ENCODE results near the gene SDF4. TPM values are rescaled to one million over a fixed set of nuclear protein-coding genes. Genes with fewer than 3 reads are reported as not detected.

Gene SDF4
- total and polyA plus RNA-seq, 11 donors: 102 to 212 (median 120) TPM

DNA sequence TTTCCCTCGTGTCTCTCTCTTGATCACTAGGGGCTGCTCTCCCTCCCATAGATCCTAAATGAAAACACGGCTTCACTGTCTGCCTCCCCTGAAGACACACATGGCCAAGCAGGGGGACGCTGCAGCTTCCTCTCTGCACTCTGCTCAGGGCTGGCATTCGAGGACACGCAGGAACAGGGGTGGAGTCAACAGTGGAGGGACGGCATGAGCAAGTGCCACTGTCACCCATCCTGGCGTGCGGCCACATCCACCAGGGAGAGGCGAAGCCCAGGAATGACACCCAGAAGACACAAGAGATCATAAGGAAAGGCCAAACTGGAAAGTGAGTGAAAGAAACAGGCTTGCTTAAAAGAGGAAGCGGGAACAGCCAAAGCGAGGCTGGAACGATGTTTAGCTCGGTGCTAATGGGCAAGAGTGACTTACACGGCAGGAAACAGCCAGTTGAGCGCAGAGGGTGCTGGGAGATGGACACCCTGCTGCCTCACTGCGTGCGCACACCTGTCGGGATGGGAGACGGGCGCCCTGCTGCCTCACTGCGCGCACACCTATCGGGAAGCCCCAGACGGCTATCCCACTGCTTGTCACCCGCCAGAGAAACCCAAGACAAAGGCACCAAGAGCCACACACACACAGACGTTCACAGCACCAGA lies 28.3 kb upstream of the SDF4 start:
- ATAC-seq: peak in 3 of 4 donors; percentile 60 to 72 (median 62)
- intact Hi-C loops (cut with DNase I): no loop called here
- no peaks in the 10 kb centered on the region for H3K27me3 ChIP-seq
- H3K9me3 ChIP-seq: no peaks in the 10 kb centered on the region
- TF ChIP-seq CTCF (IDR thresholded peaks at IDR 0.05): no peak
- no peak for TF ChIP-seq POLR2A (IDR thresholded peaks at IDR 0.05)
- WGBS, 4 donors: 73 to 79% (median 77%) methylated on average over 26 of the region's 26 CpGs
- peak overlapping the region in 2 of 12 donors; percentile 39 to 42 for H3K27ac ChIP-seq
- H3K4me1 ChIP-seq: peaks cover 0 to 28% (median 14%) of the 10 kb centered on the region in 12 donors
- peaks cover 0 to 82% (median 73%) of the 10 kb centered on the region in 9 donors for H3K36me3 ChIP-seq
- DNase-seq: peak in 2 of 5 donors; percentile 54 to 66
- H3K4me3 ChIP-seq: no peak overlapping the region

GRCh38 chr1:1259540-1259939 lies 27.7 kb upstream of the SDF4 start:
- 92 to 94% (median 94%) methylated on average over 12 to 18 of the region's 18 CpGs for WGBS, 4 donors
- H3K27me3 ChIP-seq: no peaks in the 10 kb centered on the region
- no peak overlapping the region for H3K4me3 ChIP-seq
- peaks cover 0 to 28% (median 14%) of the 10 kb centered on the region in 12 donors for H3K4me1 ChIP-seq
- no peak for TF ChIP-seq CTCF (IDR thresholded peaks at IDR 0.05)
- no peak for TF ChIP-seq POLR2A (IDR thresholded peaks at IDR 0.05)
- peak in 1 of 5 donors; percentile 44 for DNase-seq
- H3K9me3 ChIP-seq: no peaks in the 10 kb centered on the region
- H3K36me3 ChIP-seq: peaks cover 0 to 82% (median 73%) of the 10 kb centered on the region in 9 donors
- H3K27ac ChIP-seq: no peak overlapping the region
- ATAC-seq: peak in 1 of 4 donors; percentile 9
- intact Hi-C loops (cut with DNase I): no loop called here

GRCh38 chr1:1259119-1259488 lies 27.3 kb upstream of the SDF4 start:
- H3K9me3 ChIP-seq: no peaks in the 10 kb centered on the region
- H3K27ac ChIP-seq: no peak overlapping the region
- no peak overlapping the region for H3K4me3 ChIP-seq
- WGBS, 4 donors: 90 to 95% (median 94%) methylated on average over 22 of the region's 22 CpGs
- TF ChIP-seq CTCF (IDR thresholded peaks at IDR 0.05) (no peak), POLR2A (IDR thresholded peaks at IDR 0.05) (no peak)
- no peaks in the 10 kb centered on the region for H3K27me3 ChIP-seq
- peaks cover 0 to 28% (median 14%) of the 10 kb centered on the region in 12 donors for H3K4me1 ChIP-seq
- DNase-seq (no peak), ATAC-seq (peak in 1 of 4 donors; percentile 11)
- H3K36me3 ChIP-seq: peaks cover 0 to 82% (median 73%) of the 10 kb centered on the region in 9 donors
- intact Hi-C loops (cut with DNase I): no loop called here

DNA sequence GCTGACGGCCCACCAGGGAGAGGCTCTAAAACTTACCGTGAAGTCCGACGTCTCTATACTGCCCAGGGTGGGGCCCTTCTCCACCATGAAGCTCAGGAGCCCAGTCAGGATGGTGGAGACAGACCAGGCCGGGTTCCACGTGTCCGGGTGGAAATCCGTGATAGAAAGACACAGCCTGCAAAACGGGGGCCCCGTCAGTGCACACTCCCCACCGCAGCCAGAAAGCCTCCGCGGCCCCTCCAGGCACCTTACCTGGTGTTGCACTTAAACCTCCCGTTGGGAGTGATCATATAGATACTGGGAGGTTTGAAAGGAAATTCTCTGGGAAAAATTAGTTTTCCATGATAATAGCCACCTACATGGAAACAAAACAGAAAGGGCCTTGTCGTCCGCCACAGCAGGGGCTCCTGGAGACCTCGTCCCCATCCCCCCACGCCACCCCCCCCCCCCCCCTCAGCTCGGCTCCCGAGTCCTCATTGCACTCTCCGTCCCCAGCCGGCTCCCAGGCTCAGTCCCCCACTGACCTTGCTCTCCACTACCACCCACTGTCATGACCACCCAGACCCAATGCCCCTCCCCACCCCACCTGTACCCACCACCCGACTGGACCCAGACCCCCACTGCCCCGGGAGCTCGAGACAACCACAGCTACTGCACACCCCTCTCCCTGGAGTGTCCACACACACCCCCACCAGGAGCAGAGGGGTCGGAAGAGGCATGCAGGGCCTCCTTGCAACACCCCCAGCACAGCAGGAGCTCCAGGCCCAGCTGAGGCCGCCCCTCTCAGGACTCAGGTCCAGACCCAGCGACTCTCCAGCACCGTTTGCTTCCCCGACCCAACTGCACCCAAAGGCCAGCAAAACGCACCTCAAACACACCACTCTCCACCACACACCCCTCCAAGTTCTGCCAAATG lies 25.4 kb upstream of the SDF4 start:
- no peak for TF ChIP-seq POLR2A (IDR thresholded peaks at IDR 0.05)
- TF ChIP-seq CTCF (IDR thresholded peaks at IDR 0.05): no peak
- no peak for ATAC-seq
- Histone ChIP-seq H3K4me3 (no peak overlapping the region), H3K27ac (no peak overlapping the region), H3K4me1 (peaks cover 0 to 28% (median 14%) of the 10 kb centered on the region in 12 donors), H3K36me3 (peaks cover 0 to 82% (median 70%) of the 10 kb centered on the region in 9 donors), H3K9me3 (no peaks in the 10 kb centered on the region), H3K27me3 (no peaks in the 10 kb centered on the region)
- peak in 1 of 5 donors; percentile 54 for DNase-seq
- 90 to 95% (median 93%) methylated on average over 22 to 31 of the region's 31 CpGs for WGBS, 4 donors
- intact Hi-C loops (cut with DNase I): no loop called here

Measured in heart left ventricle (tissue), 16 donors.